K562 (cell line): ENCODE data around the gene RNPEPL1. TPM values are rescaled to one million over a fixed set of nuclear protein-coding genes. Genes with fewer than 3 reads are reported as not detected.

Experiments used
- CBFA2T2 ChIP-seq: fragments of 450-650 bp; conservative IDR thresholded peaks from 2 replicates; pipeline ENCODE4 v1.6.1; 2017; ENCODE audit warnings: mild to moderate bottlenecking
- FUS ChIP-seq: fragments of 200-400 bp; formaldehyde crosslinking; optimal IDR thresholded peaks from 2 replicates; pipeline ENCODE3; 2017; ENCODE audit warnings: low read depth, low read length
- HNRNPLL ChIP-seq: fragments of 200-400 bp; formaldehyde crosslinking; IDR thresholded peaks from 2 replicates; pipeline ENCODE4 v1.6.1; 2017; ENCODE audit warnings: low read length, low read depth, mild to moderate bottlenecking; ENCODE audit not compliant: poor library complexity, severe bottlenecking
- ILK ChIP-seq: fragments of 450-650 bp; IDR thresholded peaks from 2 replicates; pipeline ENCODE4 v1.6.1; 2016; ENCODE audit warnings: missing genetic modification characterization, low read depth, mild to moderate bottlenecking, missing compliant biosample characterization, moderate library complexity, borderline replicate concordance
- MEIS2 ChIP-seq: fragments of 450-650 bp; IDR thresholded peaks from 2 replicates; pipeline ENCODE4 v1.6.1; 2014; ENCODE audit warnings: mild to moderate bottlenecking; ENCODE audit not compliant: partially characterized antibody
- NR3C1 ChIP-seq: sonication (generic); formaldehyde crosslinking; IDR thresholded peaks from 2 replicates; pipeline ENCODE4 v1.8.1; 2022; ENCODE audit warnings: missing genetic modification reagents
- NRF1 ChIP-seq, 2 experiments: fragments of 450-650 bp; IDR thresholded peaks in 1 of 2; conservative IDR thresholded peaks in 1 of 2; 2 replicates each; pipeline ENCODE4 v1.6.1; 2014; ENCODE audit warnings: mild to moderate bottlenecking in 2 of 2
- PHF21A ChIP-seq: fragments of 450-650 bp; IDR thresholded peaks from 2 replicates; pipeline ENCODE4 v1.6.1; 2017; ENCODE audit warnings: low read depth, borderline replicate concordance
- POLR3G ChIP-seq: IDR thresholded peaks from 2 replicates; pipeline ENCODE4 v1.6.1; 2011; ENCODE audit not compliant: insufficient read length, insufficient replicate concordance; ENCODE audit errors: extremely low read depth
- PURB ChIP-seq: sonication (generic); formaldehyde crosslinking; IDR thresholded peaks from 2 replicates; pipeline ENCODE4 v1.9.0; 2021; ENCODE audit warnings: low read depth, mild to moderate bottlenecking, missing genetic modification reagents
- RAD21 ChIP-seq, 2 experiments: fragments of 250-450 bp in 1 of 2; fragments of 450-650 bp in 1 of 2; sonication (Bioruptor Pico) in 1 of 2; formaldehyde crosslinking in 1 of 2; IDR thresholded peaks in 1 of 2; conservative IDR thresholded peaks in 1 of 2; 2 replicates each; pipeline versions ENCODE4 v1.4.0 to v1.8.0; 2020 to 2022; ENCODE audit warnings: mild to moderate bottlenecking in 2 of 2, moderate library complexity in 1 of 2
- RB1 ChIP-seq: fragments of 450-650 bp; IDR thresholded peaks from 2 replicates; pipeline ENCODE4 v1.6.1; 2017; ENCODE audit warnings: low read depth, mild to moderate bottlenecking
- RBM22 ChIP-seq: fragments of 200-400 bp; formaldehyde crosslinking; IDR thresholded peaks from 2 replicates; pipeline ENCODE4 v1.6.1; 2018; ENCODE audit warnings: low read length, low read depth; ENCODE audit not compliant: poor library complexity, severe bottlenecking
- SMARCB1 ChIP-seq: IDR thresholded peaks from 2 replicates; pipeline ENCODE4 v1.6.1; 2011; ENCODE audit warnings: improper control_type of control experiment, low read depth; ENCODE audit not compliant: insufficient read length
- U2AF1 ChIP-seq: fragments of 200-400 bp; formaldehyde crosslinking; optimal IDR thresholded peaks from 2 replicates; pipeline ENCODE3; 2017; ENCODE audit warnings: mild to moderate bottlenecking, low read depth, low read length, moderate library complexity
- ZNF354B ChIP-seq: fragments of 250-450 bp; sonication (Bioruptor Pico); IDR thresholded peaks from 2 replicates; pipeline ENCODE4 v1.4.0; 2020
- ZNF444 ChIP-seq: fragments of 250-450 bp; sonication (Bioruptor Pico); IDR thresholded peaks from 2 replicates; pipeline ENCODE4 v1.4.0; 2020; ENCODE audit warnings: mild to moderate bottlenecking, moderate library complexity
- ZNF766 ChIP-seq: fragments of 200-800 bp; sonication (Bioruptor generic); conservative IDR thresholded peaks from 2 replicates; pipeline ENCODE4 v1.6.1; 2016; ENCODE audit warnings: missing genetic modification characterization, missing compliant biosample characterization
- polyA plus RNA-seq, 8 experiments: library from polyadenylated mRNA; depleted of rRNA in 4 of 8; stranded (reverse) in 5 of 8; unstranded in 3 of 8; fragments of >200 nt; fragmentation: Nextera tagmentation in 2 of 8; fragmentation: Illumina TruSeq in 1 of 8; extraction: Ambion mirVana in 2 of 8; extraction: Trizol in 1 of 8; gene quantifications; 2 replicates each; pipeline versions ENCODE4 v1.2.1 to v1.2.3, GENCODE V29; 2011 to 2014; ENCODE audit warnings: inconsistent platforms in 1 of 8, missing spikeins in 1 of 8
- total RNA-seq, 7 experiments: library from RNA; depleted of rRNA in 6 of 7; stranded (reverse); fragments of >200 nt in 6 of 7; fragmentation: Illumina TruSeq in 2 of 7; extraction: Trizol in 2 of 7; gene quantifications; 2 replicates each; pipeline versions ENCODE4 v1.2.1 to v1.2.3, GENCODE V29; 2011 to 2021; ENCODE audit warnings: low replicate concordance in 1 of 7
- TF ChIP-seq, protein P1 (sequence below), 2 experiments: fragments of 450-650 bp; conservative IDR thresholded peaks; 2 replicates each; pipeline ENCODE4 v1.6.1; 2017; ENCODE audit warnings: mild to moderate bottlenecking in 2 of 2, moderate library complexity in 2 of 2
- TF ChIP-seq, protein P2 (sequence below): fragments of 250-450 bp; sonication (Bioruptor Pico); IDR thresholded peaks from 2 replicates; pipeline ENCODE4 v1.8.0; 2021; ENCODE audit warnings: moderate library complexity, mild to moderate bottlenecking, inconsistent platforms
- TF ChIP-seq, protein P3 (sequence below): fragments of 450-650 bp; IDR thresholded peaks from 2 replicates; pipeline ENCODE4 v1.6.1; 2016; ENCODE audit warnings: low read depth, mild to moderate bottlenecking, moderate library complexity
- TF ChIP-seq, protein P4 (sequence below): sonication (generic); formaldehyde crosslinking; IDR thresholded peaks from 2 replicates; pipeline ENCODE4 v1.8.1; 2023; ENCODE audit warnings: mild to moderate bottlenecking, missing genetic modification reagents
- TF ChIP-seq, protein P5 (sequence below): sonication (generic); formaldehyde crosslinking; IDR thresholded peaks from 2 replicates; pipeline ENCODE4 v1.8.0; 2022; ENCODE audit warnings: mild to moderate bottlenecking, missing genetic modification reagents

Gene RNPEPL1
- total and polyA plus RNA-seq, 9 of the 15 experiments (the other 6 are each of a cell fraction or from before 2014, with no cell fraction given), result 0.07 to 38.7 (median 5.6) TPM

DNA sequence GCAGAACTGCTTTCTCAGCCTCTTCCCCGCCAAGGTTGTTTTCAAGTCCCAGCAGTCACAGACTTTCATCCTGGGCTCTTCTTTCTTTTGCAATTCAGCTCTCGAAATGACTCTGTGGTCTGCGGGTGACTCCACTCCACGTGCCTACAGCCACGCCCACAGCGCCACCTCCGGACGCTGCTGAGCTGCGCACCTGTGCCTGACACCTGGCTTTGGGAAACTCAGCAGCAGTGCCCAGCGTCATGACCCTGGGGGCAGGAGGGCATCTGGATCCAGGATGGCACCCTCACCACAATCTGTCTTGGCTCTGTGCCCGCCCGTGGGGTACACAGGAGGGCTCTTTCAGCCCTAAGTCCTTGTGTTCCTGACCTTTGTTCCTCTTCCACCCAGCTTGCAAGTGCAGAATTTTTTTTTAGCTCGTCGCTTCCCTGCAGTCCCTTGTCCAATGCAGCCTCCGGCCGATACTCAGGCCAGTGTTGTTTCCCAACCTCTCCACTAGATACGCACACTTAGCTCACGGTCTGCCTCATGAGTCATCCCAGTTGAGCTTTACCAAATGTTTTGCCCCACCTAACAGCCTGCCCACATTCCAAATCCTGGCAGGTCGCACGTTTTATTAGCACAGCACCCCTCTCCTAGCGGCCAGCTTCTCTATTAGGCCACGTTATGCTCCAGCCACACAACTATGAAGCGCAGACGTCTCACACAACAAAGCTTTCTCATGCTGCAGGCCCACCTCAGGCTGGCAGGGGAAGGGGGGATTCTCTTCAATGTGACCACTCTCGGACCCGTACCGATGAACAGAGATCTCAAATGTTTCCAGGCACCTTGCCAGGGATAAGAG lies 11.7 kb downstream of the RNPEPL1 start (continued):
- TF ChIP-seq, protein P1, sequence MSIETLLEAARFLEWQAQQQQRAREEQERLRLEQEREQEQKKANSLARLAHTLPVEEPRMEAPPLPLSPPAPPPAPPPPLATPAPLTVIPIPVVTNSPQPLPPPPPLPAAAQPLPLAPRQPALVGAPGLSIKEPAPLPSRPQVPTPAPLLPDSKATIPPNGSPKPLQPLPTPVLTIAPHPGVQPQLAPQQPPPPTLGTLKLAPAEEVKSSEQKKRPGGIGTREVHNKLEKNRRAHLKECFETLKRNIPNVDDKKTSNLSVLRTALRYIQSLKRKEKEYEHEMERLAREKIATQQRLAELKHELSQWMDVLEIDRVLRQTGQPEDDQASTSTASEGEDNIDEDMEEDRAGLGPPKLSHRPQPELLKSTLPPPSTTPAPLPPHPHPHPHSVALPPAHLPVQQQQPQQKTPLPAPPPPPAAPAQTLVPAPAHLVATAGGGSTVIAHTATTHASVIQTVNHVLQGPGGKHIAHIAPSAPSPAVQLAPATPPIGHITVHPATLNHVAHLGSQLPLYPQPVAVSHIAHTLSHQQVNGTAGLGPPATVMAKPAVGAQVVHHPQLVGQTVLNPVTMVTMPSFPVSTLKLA (conservative IDR thresholded peaks at IDR 0.05), result peak; percentile 86 to 90
- TF ChIP-seq ZNF444 (no peak), FUS (no peak), NRF1 (conservative IDR thresholded peaks at IDR 0.05 in 1 of 2, IDR thresholded peaks at IDR 0.05 in 1 of 2) (peak; percentile 62 to 72), NR3C1 (CRISPR knock-in tag) (no peak), HNRNPLL (no peak), PHF21A (no peak), RAD21 (CRISPR knock-in tag; conservative IDR thresholded peaks at IDR 0.05 in 1 of 2, IDR thresholded peaks at IDR 0.05 in 1 of 2) (no peak), MEIS2 (no peak), SMARCB1 (no peak), RB1 (no peak), PURB (no peak), RBM22 (no peak), CBFA2T2 (no peak), ILK (no peak), POLR3G (no peak), ZNF766 (CRISPR knock-in tag) (no peak), U2AF1 (no peak), ZNF354B (CRISPR knock-in tag) (no peak)
- TF ChIP-seq, protein P2, sequence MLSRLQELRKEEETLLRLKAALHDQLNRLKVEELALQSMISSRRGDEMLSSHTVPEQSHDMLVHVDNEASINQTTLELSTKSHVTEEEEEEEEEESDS (CRISPR knock-in tag), result no peak
- TF ChIP-seq, protein P3, sequence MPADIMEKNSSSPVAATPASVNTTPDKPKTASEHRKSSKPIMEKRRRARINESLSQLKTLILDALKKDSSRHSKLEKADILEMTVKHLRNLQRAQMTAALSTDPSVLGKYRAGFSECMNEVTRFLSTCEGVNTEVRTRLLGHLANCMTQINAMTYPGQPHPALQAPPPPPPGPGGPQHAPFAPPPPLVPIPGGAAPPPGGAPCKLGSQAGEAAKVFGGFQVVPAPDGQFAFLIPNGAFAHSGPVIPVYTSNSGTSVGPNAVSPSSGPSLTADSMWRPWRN, result no peak
- TF ChIP-seq, protein P4, sequence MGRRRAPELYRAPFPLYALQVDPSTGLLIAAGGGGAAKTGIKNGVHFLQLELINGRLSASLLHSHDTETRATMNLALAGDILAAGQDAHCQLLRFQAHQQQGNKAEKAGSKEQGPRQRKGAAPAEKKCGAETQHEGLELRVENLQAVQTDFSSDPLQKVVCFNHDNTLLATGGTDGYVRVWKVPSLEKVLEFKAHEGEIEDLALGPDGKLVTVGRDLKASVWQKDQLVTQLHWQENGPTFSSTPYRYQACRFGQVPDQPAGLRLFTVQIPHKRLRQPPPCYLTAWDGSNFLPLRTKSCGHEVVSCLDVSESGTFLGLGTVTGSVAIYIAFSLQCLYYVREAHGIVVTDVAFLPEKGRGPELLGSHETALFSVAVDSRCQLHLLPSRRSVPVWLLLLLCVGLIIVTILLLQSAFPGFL (CRISPR knock-in tag), result no peak
- TF ChIP-seq, protein P5, sequence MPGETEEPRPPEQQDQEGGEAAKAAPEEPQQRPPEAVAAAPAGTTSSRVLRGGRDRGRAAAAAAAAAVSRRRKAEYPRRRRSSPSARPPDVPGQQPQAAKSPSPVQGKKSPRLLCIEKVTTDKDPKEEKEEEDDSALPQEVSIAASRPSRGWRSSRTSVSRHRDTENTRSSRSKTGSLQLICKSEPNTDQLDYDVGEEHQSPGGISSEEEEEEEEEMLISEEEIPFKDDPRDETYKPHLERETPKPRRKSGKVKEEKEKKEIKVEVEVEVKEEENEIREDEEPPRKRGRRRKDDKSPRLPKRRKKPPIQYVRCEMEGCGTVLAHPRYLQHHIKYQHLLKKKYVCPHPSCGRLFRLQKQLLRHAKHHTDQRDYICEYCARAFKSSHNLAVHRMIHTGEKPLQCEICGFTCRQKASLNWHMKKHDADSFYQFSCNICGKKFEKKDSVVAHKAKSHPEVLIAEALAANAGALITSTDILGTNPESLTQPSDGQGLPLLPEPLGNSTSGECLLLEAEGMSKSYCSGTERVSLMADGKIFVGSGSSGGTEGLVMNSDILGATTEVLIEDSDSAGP (CRISPR knock-in tag), result no peak
